Karpas-422 (cell line): Measurements from ENCODE around the gene PAQR9. TPM values are rescaled to one million over a fixed set of nuclear protein-coding genes. Genes with fewer than 3 reads are reported as not detected.

Experiments used
- DNase-seq: peaks from one replicate; pipeline ENCODE4 v3.0.0-alpha.2; 2015
- H2AFZ ChIP-seq: fragments of 200-600 bp; sonication (generic); 2 replicates; pipeline ENCODE4 v1.6.1; 2014; ENCODE audit warnings: antibody characterized with exemption, low read length, mixed read lengths
- H3K27ac ChIP-seq: fragments of 200-600 bp; sonication (generic); 2 replicates; pipeline ENCODE4 v1.5.1; 2014; ENCODE audit warnings: mild to moderate bottlenecking, low read length, moderate library complexity
- H3K27me3 ChIP-seq: fragments of 200-600 bp; sonication (generic); 2 replicates; pipeline ENCODE4 v1.6.1; 2014; ENCODE audit warnings: low read length, mixed read lengths
- H3K36me3 ChIP-seq: fragments of 200-600 bp; sonication (generic); 2 replicates; pipeline ENCODE4 v1.6.1; 2014; ENCODE audit warnings: low read length, mixed read lengths; ENCODE audit not compliant: insufficient read depth
- H3K4me1 ChIP-seq: fragments of 200-600 bp; sonication (generic); 2 replicates; pipeline ENCODE4 v1.6.1; 2014; ENCODE audit warnings: mild to moderate bottlenecking, low read length, mixed read lengths
- H3K4me2 ChIP-seq: fragments of 200-600 bp; sonication (generic); 2 replicates; pipeline ENCODE4 v1.6.1; 2014; ENCODE audit warnings: low read length, low read depth, mild to moderate bottlenecking; ENCODE audit not compliant: poor library complexity, severe bottlenecking
- H3K4me3 ChIP-seq: fragments of 200-600 bp; sonication (generic); 2 replicates; pipeline ENCODE4 v1.5.1; 2014; ENCODE audit warnings: mild to moderate bottlenecking, antibody characterized with exemption, low read length, mixed read lengths
- H3K79me2 ChIP-seq: fragments of 200-600 bp; sonication (generic); 2 replicates; pipeline ENCODE4 v1.6.1; 2014; ENCODE audit warnings: mild to moderate bottlenecking, low read length, mixed read lengths
- H3K9ac ChIP-seq: fragments of 200-600 bp; sonication (generic); 2 replicates; pipeline ENCODE4 v1.6.0; 2014; ENCODE audit warnings: low read length
- H3K9me2 ChIP-seq: fragments of 200-600 bp; sonication (generic), shearing (Covaris generic); replicated peaks from 2 replicates; pipeline ENCODE4 v1.6.0; 2014; ENCODE audit warnings: mild to moderate bottlenecking, low read length, moderate library complexity; ENCODE audit not compliant: insufficient read depth
- H3K9me3 ChIP-seq: fragments of 300-700, 200-600 bp; sonication (generic); 2 replicates; pipeline ENCODE4 v1.6.1; 2014; ENCODE audit warnings: low read length, mixed read lengths
- H4K20me1 ChIP-seq: fragments of 200-600 bp; sonication (generic); 2 replicates; pipeline ENCODE4 v1.6.1; 2014; ENCODE audit warnings: mild to moderate bottlenecking, antibody characterized with exemption, low read length, low read depth; ENCODE audit not compliant: insufficient read depth
- total RNA-seq: library from RNA; depleted of rRNA; stranded (reverse); fragments of >200 nt; shearing (Covaris generic); gene quantifications from 2 replicates; pipeline ENCODE4 v1.2.3, GENCODE V29; 2014; ENCODE audit warnings: low replicate concordance

PAQR9 gene
- total RNA-seq, 1 experiment from 2014 or later = not detected

GRCh38 chr3:142944342-142944741 lies 19.1 kb downstream of the PAQR9 start:
- Histone ChIP-seq H3K4me2 (no peak overlapping the region), H2AFZ (no peak overlapping the region), H3K4me3 (no peak overlapping the region), H3K4me1 (no peaks in the 10 kb centered on the region), H3K36me3 (no peaks in the 10 kb centered on the region), H3K9me3 (no peaks in the 10 kb centered on the region), H3K9me2 (no peaks in the 10 kb centered on the region), H3K27me3 (no peaks in the 10 kb centered on the region), H3K79me2 (no peaks in the 10 kb centered on the region), H4K20me1 (no peaks in the 10 kb centered on the region), H3K27ac (no peak overlapping the region), H3K9ac (no peak overlapping the region)
- no peak for DNase-seq

DNA sequence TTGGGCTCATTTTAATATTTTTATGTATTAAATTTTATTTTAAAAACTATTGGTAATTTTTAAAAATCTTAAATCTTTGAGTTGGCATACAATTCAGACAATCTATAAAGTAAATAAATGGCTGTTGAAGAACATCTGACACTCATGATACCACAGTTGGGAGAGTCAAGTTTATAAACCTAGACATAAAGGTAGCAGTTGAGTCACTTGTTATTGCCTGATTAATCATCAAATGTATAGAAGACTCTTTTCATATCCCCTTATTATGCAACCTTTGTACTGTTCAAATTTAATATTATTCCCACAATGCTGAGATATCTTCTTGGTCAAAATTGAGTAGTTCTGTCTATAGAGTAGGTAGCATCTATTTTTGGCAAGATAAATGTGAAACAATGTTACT lies 19.6 kb downstream of the PAQR9 start:
- Histone ChIP-seq H3K27me3 (no peaks in the 10 kb centered on the region), H3K4me1 (no peaks in the 10 kb centered on the region), H3K9me3 (no peaks in the 10 kb centered on the region), H3K36me3 (no peaks in the 10 kb centered on the region), H3K79me2 (no peaks in the 10 kb centered on the region), H4K20me1 (no peaks in the 10 kb centered on the region), H3K9me2 (no peaks in the 10 kb centered on the region), H3K9ac (no peak overlapping the region), H2AFZ (no peak overlapping the region), H3K4me2 (no peak overlapping the region), H3K27ac (no peak overlapping the region), H3K4me3 (no peak overlapping the region)
- no peak for DNase-seq

DNA sequence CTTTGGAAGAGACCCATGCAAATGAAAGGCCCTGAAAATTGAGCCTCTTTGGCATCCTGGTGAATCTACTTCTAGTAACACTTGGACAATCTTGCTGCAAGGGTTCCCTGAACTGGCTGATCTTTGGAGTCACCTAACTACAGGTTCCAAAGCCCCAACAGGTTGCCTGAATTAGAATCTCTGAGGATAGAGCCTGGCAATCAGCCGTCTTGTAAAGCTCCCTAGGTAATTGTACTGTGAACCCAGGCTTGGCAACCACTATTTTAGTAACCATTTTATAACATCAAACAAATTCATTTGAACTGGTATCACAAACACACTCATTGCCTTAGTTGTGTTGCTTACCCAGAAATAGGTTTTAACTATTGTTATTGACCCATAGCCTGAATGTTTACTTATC lies 20.1 kb downstream of the PAQR9 start:
- Histone ChIP-seq H3K27ac (no peak overlapping the region), H4K20me1 (no peaks in the 10 kb centered on the region), H3K9me2 (no peaks in the 10 kb centered on the region), H3K4me1 (no peaks in the 10 kb centered on the region), H3K27me3 (no peaks in the 10 kb centered on the region), H2AFZ (no peak overlapping the region), H3K4me2 (no peak overlapping the region), H3K79me2 (no peaks in the 10 kb centered on the region), H3K9ac (no peak overlapping the region), H3K9me3 (no peaks in the 10 kb centered on the region), H3K4me3 (no peak overlapping the region), H3K36me3 (no peaks in the 10 kb centered on the region)
- DNase-seq = no peak

GRCh38 chr3:142941373-142942123 lies 21.9 kb downstream of the PAQR9 start:
- Histone ChIP-seq H3K4me3 (no peak overlapping the region), H3K79me2 (no peaks in the 10 kb centered on the region), H4K20me1 (no peaks in the 10 kb centered on the region), H3K27ac (no peak overlapping the region), H3K9ac (no peak overlapping the region), H3K9me3 (no peaks in the 10 kb centered on the region), H3K9me2 (no peaks in the 10 kb centered on the region), H2AFZ (no peak overlapping the region), H3K4me2 (no peak overlapping the region), H3K36me3 (no peaks in the 10 kb centered on the region), H3K4me1 (no peaks in the 10 kb centered on the region), H3K27me3 (no peaks in the 10 kb centered on the region)
- DNase-seq = no peak

GRCh38 chr3:142940472-142940871 lies 23.0 kb downstream of the PAQR9 start:
- H3K36me3 ChIP-seq = no peaks in the 10 kb centered on the region
- H4K20me1 ChIP-seq = no peaks in the 10 kb centered on the region
- H3K4me3 ChIP-seq = no peak overlapping the region
- no peak overlapping the region for H3K9ac ChIP-seq
- no peaks in the 10 kb centered on the region for H3K9me2 ChIP-seq
- H3K4me2 ChIP-seq = no peak overlapping the region
- H3K79me2 ChIP-seq = no peaks in the 10 kb centered on the region
- no peaks in the 10 kb centered on the region for H3K27me3 ChIP-seq
- H3K9me3 ChIP-seq = no peaks in the 10 kb centered on the region
- no peak overlapping the region for H2AFZ ChIP-seq
- no peak overlapping the region for H3K27ac ChIP-seq
- no peak for DNase-seq
- no peaks in the 10 kb centered on the region for H3K4me1 ChIP-seq

DNA sequence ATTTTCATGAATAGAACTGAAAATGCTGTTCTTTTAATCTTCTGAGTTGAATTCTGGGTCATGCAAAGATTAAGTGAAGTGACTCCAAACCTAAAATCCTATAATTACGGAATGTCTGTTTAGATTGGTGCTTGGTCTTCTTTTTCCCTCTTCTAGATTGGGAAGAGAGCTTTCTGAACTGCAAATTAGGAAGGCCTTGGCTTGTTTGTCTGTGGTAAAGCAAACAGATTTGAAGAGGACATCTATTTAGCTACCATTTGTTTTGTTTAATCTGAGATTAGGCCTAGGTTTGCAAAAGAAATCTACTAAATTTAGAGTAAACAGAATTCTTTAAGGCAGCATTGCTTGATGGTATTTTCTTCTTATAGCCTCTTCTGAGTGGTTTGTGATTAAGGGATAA lies 23.5 kb downstream of the PAQR9 start:
- Histone ChIP-seq H3K36me3 (no peaks in the 10 kb centered on the region), H3K4me1 (no peaks in the 10 kb centered on the region), H3K9me3 (no peaks in the 10 kb centered on the region), H2AFZ (no peak overlapping the region), H4K20me1 (no peaks in the 10 kb centered on the region), H3K4me3 (no peak overlapping the region), H3K9me2 (no peaks in the 10 kb centered on the region), H3K4me2 (no peak overlapping the region), H3K79me2 (no peaks in the 10 kb centered on the region), H3K27me3 (no peaks in the 10 kb centered on the region), H3K9ac (no peak overlapping the region), H3K27ac (no peak overlapping the region)
- no peak for DNase-seq

DNA sequence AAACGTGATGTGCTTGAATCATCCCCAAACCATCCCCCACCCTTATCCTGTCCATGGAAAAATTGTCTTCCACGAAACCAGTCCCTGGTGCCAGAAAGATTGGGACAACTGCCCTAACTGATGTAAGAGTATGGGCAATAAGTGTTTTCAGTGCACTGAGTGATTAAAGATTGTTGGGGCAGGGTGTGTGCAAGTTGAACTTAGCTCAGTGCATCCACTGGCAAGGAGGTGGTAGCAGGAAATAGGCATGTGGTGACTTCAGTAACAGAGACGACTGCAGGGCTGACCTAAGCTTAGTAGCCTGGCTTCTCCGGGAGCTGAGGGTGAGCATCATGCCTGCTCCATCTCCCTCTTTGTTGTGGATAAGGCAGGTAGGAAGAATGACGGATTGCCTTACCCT lies 27.5 kb downstream of the PAQR9 start:
- DNase-seq = peak; percentile 45
- no peaks in the 10 kb centered on the region for H3K4me1 ChIP-seq
- no peak overlapping the region for H3K4me3 ChIP-seq
- H3K9me2 ChIP-seq = no peaks in the 10 kb centered on the region
- no peak overlapping the region for H3K9ac ChIP-seq
- H4K20me1 ChIP-seq = no peaks in the 10 kb centered on the region
- H3K4me2 ChIP-seq = no peak overlapping the region
- no peaks in the 10 kb centered on the region for H3K27me3 ChIP-seq
- H3K36me3 ChIP-seq = no peaks in the 10 kb centered on the region
- no peak overlapping the region for H3K27ac ChIP-seq
- no peak overlapping the region for H2AFZ ChIP-seq
- no peaks in the 10 kb centered on the region for H3K79me2 ChIP-seq
- H3K9me3 ChIP-seq = no peaks in the 10 kb centered on the region

DNA sequence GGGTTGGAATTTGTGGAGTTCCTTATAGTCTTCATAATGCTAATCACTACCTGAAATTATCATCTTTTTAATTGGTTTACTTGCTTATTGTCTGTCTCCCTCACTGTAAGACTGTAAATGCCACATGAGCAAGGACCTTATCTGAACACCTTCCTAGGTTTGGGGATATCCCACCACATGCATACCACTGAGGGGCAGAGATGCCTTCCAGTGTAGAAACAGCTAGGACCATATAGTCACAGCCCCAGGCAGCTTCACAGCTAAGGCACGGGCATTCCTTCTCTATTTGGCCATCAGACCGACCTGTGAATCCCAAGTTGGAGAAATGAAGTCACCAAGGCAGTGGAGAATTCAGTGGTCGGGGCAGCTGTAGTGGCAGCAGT lies 28.6 kb downstream of the PAQR9 start:
- H3K4me1 ChIP-seq = no peaks in the 10 kb centered on the region
- no peak overlapping the region for H2AFZ ChIP-seq
- no peaks in the 10 kb centered on the region for H3K9me3 ChIP-seq
- H3K79me2 ChIP-seq = no peaks in the 10 kb centered on the region
- no peak overlapping the region for H3K4me2 ChIP-seq
- no peak overlapping the region for H3K4me3 ChIP-seq
- no peak overlapping the region for H3K27ac ChIP-seq
- no peak for DNase-seq
- H4K20me1 ChIP-seq = no peaks in the 10 kb centered on the region
- no peaks in the 10 kb centered on the region for H3K36me3 ChIP-seq
- H3K27me3 ChIP-seq = no peaks in the 10 kb centered on the region
- no peaks in the 10 kb centered on the region for H3K9me2 ChIP-seq
- no peak overlapping the region for H3K9ac ChIP-seq
